ENCODE results near the gene CMTM4. TPM values are rescaled to one million over a fixed set of nuclear protein-coding genes. Genes with fewer than 3 reads are reported as not detected.
"Not testable (repeated sequence)": the region's sequence is repeated elsewhere in the genome, so short reads cannot be mapped to it uniquely, and the experiment has no call there.

Gene CMTM4
- polyA plus RNA-seq, 4 donors: 67.3 to 76.9 (median 72.7) TPM

- DNase-seq (ENCODE audit: low read depth in 4 of 4, low spot score in 3 of 4): no peak
These were observed 124.2 kb downstream of the CMTM4 start for GRCh38 chr16:66572356-66572755.

- no peak for DNase-seq (ENCODE audit: low read depth in 4 of 4, low spot score in 3 of 4)
These were observed 126.6 kb downstream of the CMTM4 start for GRCh38 chr16:66569827-66570405.

GRCh38 chr16:66569131-66569530 lies 127.4 kb downstream of the CMTM4 start:
- no peak for DNase-seq (ENCODE audit: low read depth in 4 of 4, low spot score in 3 of 4)

- DNase-seq (ENCODE audit: low read depth in 4 of 4, low spot score in 3 of 4): no peak
These were observed 128.2 kb downstream of the CMTM4 start for GRCh38 chr16:66568355-66568754.

GRCh38 chr16:66567270-66567669 lies 129.3 kb downstream of the CMTM4 start:
- not testable (repeated sequence) for DNase-seq (ENCODE audit: low read depth in 4 of 4, low spot score in 3 of 4)

- DNase-seq (ENCODE audit: low read depth in 4 of 4, low spot score in 3 of 4): no peak
These were observed 130.3 kb downstream of the CMTM4 start, which contains the start of gene CMTM1 for GRCh38 chr16:66566051-66566901. CMTM1 (plus strand) TSS chr16:66566439; CDS start chr16:66566514, 75 bp downstream.

Other genes starting within 250 kb of the CMTM4 start
- gene TK2, start 146.6 kb downstream of the CMTM4 start, polyA plus RNA-seq (ENCODE audit: insufficient read length in 4 of 4): 10 to 100 TPM; 31.8 to 46.7 (median 37.9) TPM
- 10 to 100 TPM; 34.2 to 42.5 (median 35.8) TPM for gene CKLF, start 144.2 kb downstream of the CMTM4 start, polyA plus RNA-seq (ENCODE audit: insufficient read length in 4 of 4)
- 1 to 10 TPM; 5.5 to 7.6 (median 6.0) TPM for gene CMTM1, start 130.3 kb downstream of the CMTM4 start, polyA plus RNA-seq (ENCODE audit: insufficient read length in 4 of 4)
- gene CMTM2, start 117.3 kb downstream of the CMTM4 start, polyA plus RNA-seq (ENCODE audit: insufficient read length in 4 of 4): under 1 TPM in 3 of 4 donors, not detected in 1; 0.39 to 0.75 (median 0.45) TPM
- 10 to 100 TPM; 64.7 to 80.6 (median 69.9) TPM for gene CMTM3, start 92.0 kb downstream of the CMTM4 start, polyA plus RNA-seq (ENCODE audit: insufficient read length in 4 of 4)
- 100 to 1,000 TPM; 101 to 135 (median 112) TPM for gene DYNC1LI2, start 54.9 kb upstream of the CMTM4 start, polyA plus RNA-seq (ENCODE audit: insufficient read length in 4 of 4)
- gene TERB1, start 104.8 kb upstream of the CMTM4 start, polyA plus RNA-seq (ENCODE audit: insufficient read length in 4 of 4): under 1 TPM in 1 of 4 donors, not detected in 3; 0.12 TPM
- 10 to 100 TPM; 70.7 to 88.8 (median 82.8) TPM for gene NAE1, start 134.2 kb upstream of the CMTM4 start, polyA plus RNA-seq (ENCODE audit: insufficient read length in 4 of 4)
- under 1 TPM; 0.21 to 0.71 (median 0.31) TPM for gene CA7, start 147.7 kb upstream of the CMTM4 start, polyA plus RNA-seq (ENCODE audit: insufficient read length in 4 of 4)
- 10 to 100 TPM in 3 of 4 donors, 1 to 10 TPM in 1; 10.0 to 15.7 (median 12.8) TPM for gene PDP2, start 183.8 kb upstream of the CMTM4 start, polyA plus RNA-seq (ENCODE audit: insufficient read length in 4 of 4)
- gene CDH16, start 222.1 kb upstream of the CMTM4 start, polyA plus RNA-seq (ENCODE audit: insufficient read length in 4 of 4): 100 to 1,000 TPM; 252 to 295 (median 279) TPM
- 1 to 10 TPM; 2.0 to 3.9 (median 2.8) TPM for gene RRAD, start 228.8 kb upstream of the CMTM4 start, polyA plus RNA-seq (ENCODE audit: insufficient read length in 4 of 4)
- 100 to 1,000 TPM in 1 of 4 donors, 10 to 100 TPM in 3; 79.0 to 120 (median 90.3) TPM for gene CIAO2B, start 237.7 kb upstream of the CMTM4 start, polyA plus RNA-seq (ENCODE audit: insufficient read length in 4 of 4)
- 10 to 100 TPM; 39.8 to 47.0 (median 42.7) TPM for gene CES2, start 238.8 kb upstream of the CMTM4 start, polyA plus RNA-seq (ENCODE audit: insufficient read length in 4 of 4)

Measured in right renal pelvis (tissue), 4 donors.